DND-41 (cell line): ENCODE measurements around the gene SEPTIN5.

Source experiments
- EZH2 ChIP-seq: IDR thresholded peaks from 3 replicates; pipeline ENCODE4 v1.6.1; 2012; ENCODE audit warnings: borderline replicate concordance, low read depth, mild to moderate bottlenecking, moderate library complexity, low read length, inconsistent platforms; ENCODE audit not compliant: severe bottlenecking
- TF ChIP-seq, protein P1 (sequence below): IDR thresholded peaks from 2 replicates; pipeline ENCODE4 v1.5.1; 2012; ENCODE audit warnings: borderline replicate concordance, low read length, moderate library complexity, mild to moderate bottlenecking; ENCODE audit not compliant: poor library complexity, severe bottlenecking; ENCODE audit errors: extremely low read depth

DNA sequence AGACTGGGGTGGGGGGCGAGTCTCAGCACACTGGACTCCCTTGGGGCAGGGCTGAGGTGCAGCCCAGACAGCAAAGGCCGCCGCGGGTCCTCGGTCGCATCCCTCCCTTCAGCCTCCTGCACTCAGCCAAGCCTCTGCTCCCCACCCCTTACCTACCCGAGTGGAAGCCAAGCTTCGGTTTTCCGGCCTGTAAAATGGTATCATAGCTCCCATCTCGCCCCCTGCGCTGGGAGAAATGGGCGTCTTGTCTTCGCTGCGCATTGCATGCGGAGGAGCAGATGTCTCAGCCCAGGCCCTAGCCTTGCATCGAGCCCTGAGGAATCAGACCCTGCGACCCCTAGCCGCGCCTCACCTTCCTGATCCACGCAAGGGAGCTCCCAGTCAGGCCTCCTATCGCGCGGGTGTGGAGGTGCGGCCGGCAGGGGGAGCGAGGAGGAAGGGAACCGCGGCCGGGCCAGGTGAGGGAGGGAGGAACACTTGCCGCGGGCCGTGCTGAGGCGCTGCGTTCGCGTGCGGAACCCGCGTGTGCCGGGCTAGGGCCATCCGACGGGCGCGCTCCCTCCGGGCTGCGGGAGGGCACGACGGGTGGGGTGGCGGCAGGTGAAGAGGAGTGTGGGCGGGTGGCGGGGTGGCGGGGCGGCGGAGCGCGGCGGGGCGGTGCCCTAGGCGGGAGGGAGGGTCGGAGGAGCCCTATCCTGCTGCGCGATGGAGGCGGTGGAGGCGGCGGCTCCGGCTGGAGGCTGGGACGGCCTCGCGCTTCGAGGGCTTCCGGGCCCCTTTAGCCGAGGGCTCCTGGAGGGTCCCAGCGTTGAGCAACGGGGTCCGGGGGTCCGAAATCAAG is 42.2 kb downstream of the SEPTIN5 start:
- TF ChIP-seq, protein P1, sequence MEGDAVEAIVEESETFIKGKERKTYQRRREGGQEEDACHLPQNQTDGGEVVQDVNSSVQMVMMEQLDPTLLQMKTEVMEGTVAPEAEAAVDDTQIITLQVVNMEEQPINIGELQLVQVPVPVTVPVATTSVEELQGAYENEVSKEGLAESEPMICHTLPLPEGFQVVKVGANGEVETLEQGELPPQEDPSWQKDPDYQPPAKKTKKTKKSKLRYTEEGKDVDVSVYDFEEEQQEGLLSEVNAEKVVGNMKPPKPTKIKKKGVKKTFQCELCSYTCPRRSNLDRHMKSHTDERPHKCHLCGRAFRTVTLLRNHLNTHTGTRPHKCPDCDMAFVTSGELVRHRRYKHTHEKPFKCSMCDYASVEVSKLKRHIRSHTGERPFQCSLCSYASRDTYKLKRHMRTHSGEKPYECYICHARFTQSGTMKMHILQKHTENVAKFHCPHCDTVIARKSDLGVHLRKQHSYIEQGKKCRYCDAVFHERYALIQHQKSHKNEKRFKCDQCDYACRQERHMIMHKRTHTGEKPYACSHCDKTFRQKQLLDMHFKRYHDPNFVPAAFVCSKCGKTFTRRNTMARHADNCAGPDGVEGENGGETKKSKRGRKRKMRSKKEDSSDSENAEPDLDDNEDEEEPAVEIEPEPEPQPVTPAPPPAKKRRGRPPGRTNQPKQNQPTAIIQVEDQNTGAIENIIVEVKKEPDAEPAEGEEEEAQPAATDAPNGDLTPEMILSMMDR, result no peak
- TF ChIP-seq EZH2, result no peak
